ENCODE data around the gene HEXIM2.

GRCh38 chr17:45149669-45150664 lies 11.7 kb upstream of the HEXIM2 start:
- no peak for TF ChIP-seq CTCF (conservative IDR thresholded peaks at IDR 0.05)
- no peak for TF ChIP-seq EZH2 (IDR thresholded peaks at IDR 0.05; ENCODE audit: low read depth)

Measured in PC-9 (cell line).